Gastrocnemius medialis (tissue), 4 donors: ENCODE measurements around the gene PML. TPM values are rescaled to one million over a fixed set of nuclear protein-coding genes. Genes with fewer than 3 reads are reported as not detected.
A peak's percentile ranks its signal among the peaks of the same experiment; 100 is the strongest.

ENCODE experiments used
- ATAC-seq, 2 donors: fragments of 150-250 bp; one replicate each; pipeline ENCODE4 v1.9.1; 2016
- DNase-seq, 2 donors: peaks; one replicate each; pipeline ENCODE4 v3.0.0-alpha.2; 2019
- H3K27ac ChIP-seq, 4 donors: fragments of 200-600 bp; sonication (generic); 1 replicate in 1 of 4; 2 replicates in 3 of 4; pipeline ENCODE4 v1.5.1; 2016 to 2018; ENCODE audit warnings: mild to moderate bottlenecking in 2 of 4, moderate library complexity in 1 of 4
- H3K27me3 ChIP-seq, 3 donors: fragments of 200-600 bp; sonication (generic) in 2 of 3; 1 replicate in 1 of 3; 2 replicates in 2 of 3; pipeline versions ENCODE4 v1.5.1 to v1.6.0; 2016 to 2019; ENCODE audit warnings: mild to moderate bottlenecking in 1 of 3, moderate library complexity in 1 of 3
- H3K36me3 ChIP-seq, 2 donors: fragments of 200-600 bp; sonication (generic) in 1 of 2; one replicate each; pipeline ENCODE4 v1.5.1; 2017 to 2018
- H3K4me1 ChIP-seq, 2 donors: fragments of 200-600 bp; sonication (generic) in 1 of 2; one replicate each; pipeline ENCODE4 v1.5.1; 2016 to 2017; ENCODE audit warnings: mild to moderate bottlenecking in 2 of 2
- H3K4me3 ChIP-seq, 4 donors: fragments of 200-600 bp; sonication (generic) in 3 of 4; 1 replicate in 1 of 4; 2 replicates in 3 of 4; pipeline ENCODE4 v1.5.1; 2016 to 2019; ENCODE audit warnings: mild to moderate bottlenecking in 2 of 4
- H3K9me3 ChIP-seq, 3 donors: fragments of 200-600 bp; sonication (generic) in 2 of 3; 1 replicate in 1 of 3; 2 replicates in 2 of 3; pipeline ENCODE4 v1.5.1; 2016 to 2019
- CTCF ChIP-seq, 5 experiments: fragments of 450-650 bp in 3 of 5; fragments of 200-600 bp in 2 of 5; sonication (generic) in 2 of 5; IDR thresholded peaks in 4 of 5; conservative IDR thresholded peaks in 1 of 5; 1 replicate in 4 of 5; 2 replicates in 1 of 5; pipeline ENCODE4 v1.5.1; 2016 to 2019; ENCODE audit warnings: antibody characterized with exemption in 5 of 5, mild to moderate bottlenecking in 3 of 5, moderate library complexity in 3 of 5
- POLR2A ChIP-seq, 2 donors: fragments of 450-650 bp; IDR thresholded peaks; one replicate each; pipeline ENCODE4 v1.6.1; 2017; ENCODE audit warnings: antibody characterized with exemption in 2 of 2, mild to moderate bottlenecking in 2 of 2, moderate library complexity in 2 of 2
- in situ Hi-C, 4 donors: fragments of 200-750 bp; cut with MboI; loops; one replicate each; pipeline versions ENCODE4 v1.15.0 to v1.8.0; 2017; ENCODE audit warnings: low sequenced_read_pairs in 4 of 4
- intact Hi-C: fragments of 100-400 bp; cut with DNase I; formaldehyde crosslinking; loops from one replicate; pipeline ENCODE4 v1.15.1; 2023; ENCODE audit warnings: low total_unique reads
- total RNA-seq, 4 donors: library from RNA; depleted of rRNA; stranded (reverse); fragments of >200 nt; gene quantifications; one replicate each; pipeline versions ENCODE4 v1.1.0 to v1.2.3, GENCODE V29; 2016

Gene PML, protein sequence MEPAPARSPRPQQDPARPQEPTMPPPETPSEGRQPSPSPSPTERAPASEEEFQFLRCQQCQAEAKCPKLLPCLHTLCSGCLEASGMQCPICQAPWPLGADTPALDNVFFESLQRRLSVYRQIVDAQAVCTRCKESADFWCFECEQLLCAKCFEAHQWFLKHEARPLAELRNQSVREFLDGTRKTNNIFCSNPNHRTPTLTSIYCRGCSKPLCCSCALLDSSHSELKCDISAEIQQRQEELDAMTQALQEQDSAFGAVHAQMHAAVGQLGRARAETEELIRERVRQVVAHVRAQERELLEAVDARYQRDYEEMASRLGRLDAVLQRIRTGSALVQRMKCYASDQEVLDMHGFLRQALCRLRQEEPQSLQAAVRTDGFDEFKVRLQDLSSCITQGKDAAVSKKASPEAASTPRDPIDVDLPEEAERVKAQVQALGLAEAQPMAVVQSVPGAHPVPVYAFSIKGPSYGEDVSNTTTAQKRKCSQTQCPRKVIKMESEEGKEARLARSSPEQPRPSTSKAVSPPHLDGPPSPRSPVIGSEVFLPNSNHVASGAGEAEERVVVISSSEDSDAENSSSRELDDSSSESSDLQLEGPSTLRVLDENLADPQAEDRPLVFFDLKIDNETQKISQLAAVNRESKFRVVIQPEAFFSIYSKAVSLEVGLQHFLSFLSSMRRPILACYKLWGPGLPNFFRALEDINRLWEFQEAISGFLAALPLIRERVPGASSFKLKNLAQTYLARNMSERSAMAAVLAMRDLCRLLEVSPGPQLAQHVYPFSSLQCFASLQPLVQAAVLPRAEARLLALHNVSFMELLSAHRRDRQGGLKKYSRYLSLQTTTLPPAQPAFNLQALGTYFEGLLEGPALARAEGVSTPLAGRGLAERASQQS
- 10 to 100 TPM; 17.3 to 42.1 (median 21.2) TPM for total RNA-seq

DNA sequence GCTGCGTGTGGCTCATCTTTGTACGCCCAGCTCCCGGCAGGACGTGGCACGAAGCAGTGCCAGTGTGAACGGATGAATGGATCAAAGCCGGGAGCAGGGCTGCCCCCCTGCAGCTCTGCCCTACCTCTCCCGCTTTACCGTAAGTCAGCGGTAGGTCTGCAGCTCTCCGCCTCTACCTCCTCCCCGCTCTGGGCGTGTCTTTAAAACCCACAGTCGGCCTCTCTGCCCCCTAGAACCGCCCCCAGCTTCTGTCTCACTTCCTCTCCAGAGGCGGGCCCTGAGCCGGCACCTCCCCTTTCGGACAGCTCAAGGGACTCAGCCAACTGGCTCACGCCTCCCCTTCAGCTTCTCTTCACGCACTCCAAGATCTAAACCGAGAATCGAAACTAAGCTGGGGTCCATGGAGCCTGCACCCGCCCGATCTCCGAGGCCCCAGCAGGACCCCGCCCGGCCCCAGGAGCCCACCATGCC lies at the start of gene PML:
Gene PML, plus strand, starts transcription at position 304 of the 471 bp plus-strand sequence. Its CDS starts 97 bp downstream, at position 401.
- H3K4me1 ChIP-seq: peaks cover 56 to 62% of the 10 kb centered on the region in 2 donors
- intact Hi-C loops: loop anchor here (5.0 to 10.0 kb wide), 3 partner anchors 470 to 1458 kb away; partner anchors contain the start of genes ARID3B, SIN3A and UBL7
- TF ChIP-seq CTCF (IDR thresholded peaks at IDR 0.05 in 4 of 5, conservative IDR thresholded peaks at IDR 0.05 in 1 of 5) (no peak), POLR2A (IDR thresholded peaks at IDR 0.05) (peak; percentile 59 to 84)
- H3K27ac ChIP-seq: peak within 1 kb of the TSS; percentile 89 to 98 (median 93)
- in situ Hi-C loops: loop anchor here in 1 of 4 donors (25.0 kb wide), 1 partner anchor 468 kb away; the partner anchor contains the start of gene UBL7
- peak within 1 kb of the TSS; percentile 82 to 97 (median 90) for H3K4me3 ChIP-seq
- no peaks in the 10 kb centered on the region for H3K9me3 ChIP-seq
- DNase-seq (peak; percentile 94 to 95), ATAC-seq (peak; percentile 79 to 82)
- H3K36me3 ChIP-seq: peaks cover 0 to 15% of the 10 kb centered on the region in 2 donors
- no peaks in the 10 kb centered on the region for H3K27me3 ChIP-seq

DNA sequence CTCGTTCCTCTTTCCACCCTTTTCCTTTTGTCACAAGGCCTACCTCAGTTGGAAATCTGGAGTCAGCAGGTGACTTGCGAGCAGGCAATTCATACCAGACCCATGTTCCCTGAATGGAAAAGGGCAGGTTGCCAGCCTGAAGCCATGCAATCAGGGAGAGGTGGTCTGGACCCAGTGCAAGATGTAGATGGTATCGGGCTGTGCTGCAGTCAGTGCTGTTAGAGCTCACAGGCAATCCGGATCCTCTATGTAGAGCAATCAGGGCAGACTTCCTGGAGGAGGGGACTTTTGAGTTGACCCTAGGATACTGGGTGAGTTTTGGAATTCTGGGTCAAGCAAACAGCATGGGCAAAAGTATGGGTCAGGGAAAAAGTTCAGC lies 49.4 kb upstream of the PML start:
- no peak overlapping the region for H3K27ac ChIP-seq
- no peaks in the 10 kb centered on the region for H3K9me3 ChIP-seq
- in situ Hi-C loops: no loop called here
- no peaks in the 10 kb centered on the region for H3K4me1 ChIP-seq
- ATAC-seq: no peak
- intact Hi-C loops: no loop called here
- H3K27me3 ChIP-seq: no peaks in the 10 kb centered on the region
- H3K36me3 ChIP-seq: peaks cover 0 to 3% of the 10 kb centered on the region in 2 donors
- no peak for TF ChIP-seq POLR2A (IDR thresholded peaks at IDR 0.05)
- no peak for TF ChIP-seq CTCF (IDR thresholded peaks at IDR 0.05 in 4 of 5, conservative IDR thresholded peaks at IDR 0.05 in 1 of 5)
- no peak overlapping the region for H3K4me3 ChIP-seq
- no peak for DNase-seq

DNA sequence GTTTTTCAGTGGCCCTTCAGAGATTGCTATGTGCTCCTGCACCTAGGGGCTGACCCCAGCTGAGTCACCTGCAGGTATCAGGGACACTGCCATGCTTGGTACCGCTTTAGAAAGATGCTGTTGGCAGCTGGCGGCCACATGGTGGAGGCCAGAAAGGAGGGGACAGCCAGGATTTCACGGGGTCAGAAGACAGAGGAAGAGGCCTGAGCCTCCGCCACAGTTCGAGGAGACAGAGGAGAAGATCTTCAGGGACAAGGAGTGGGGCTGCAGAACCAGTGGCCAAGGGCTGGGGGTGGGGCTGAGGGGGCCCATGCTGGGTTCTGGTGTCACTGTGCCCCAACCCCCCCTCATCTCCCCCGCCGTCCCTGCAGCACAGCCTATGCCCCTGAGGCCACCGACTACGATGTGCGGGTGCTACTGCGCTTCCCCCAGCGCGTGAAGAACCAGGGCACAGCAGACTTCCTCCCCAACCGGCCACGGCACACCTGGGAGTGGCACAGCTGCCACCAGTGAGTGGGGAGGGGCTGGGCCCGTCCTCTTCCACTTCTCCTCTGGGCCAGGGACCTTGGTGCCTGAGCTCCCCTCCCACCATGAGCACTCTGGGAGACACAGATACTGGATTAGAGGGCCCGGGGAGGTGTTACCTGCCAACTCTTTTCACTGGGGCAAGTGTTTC lies 48.3 kb upstream of the PML start:
- peaks cover 0 to 3% of the 10 kb centered on the region in 2 donors for H3K36me3 ChIP-seq
- intact Hi-C loops: no loop called here
- in situ Hi-C loops: no loop called here
- no peak overlapping the region for H3K27ac ChIP-seq
- H3K27me3 ChIP-seq: no peaks in the 10 kb centered on the region
- H3K4me3 ChIP-seq: no peak overlapping the region
- no peak for TF ChIP-seq CTCF (IDR thresholded peaks at IDR 0.05 in 4 of 5, conservative IDR thresholded peaks at IDR 0.05 in 1 of 5)
- TF ChIP-seq POLR2A (IDR thresholded peaks at IDR 0.05): no peak
- H3K4me1 ChIP-seq: peaks cover under 1 to 5% of the 10 kb centered on the region in 2 donors
- no peaks in the 10 kb centered on the region for H3K9me3 ChIP-seq
- no peak for ATAC-seq
- no peak for DNase-seq

DNA sequence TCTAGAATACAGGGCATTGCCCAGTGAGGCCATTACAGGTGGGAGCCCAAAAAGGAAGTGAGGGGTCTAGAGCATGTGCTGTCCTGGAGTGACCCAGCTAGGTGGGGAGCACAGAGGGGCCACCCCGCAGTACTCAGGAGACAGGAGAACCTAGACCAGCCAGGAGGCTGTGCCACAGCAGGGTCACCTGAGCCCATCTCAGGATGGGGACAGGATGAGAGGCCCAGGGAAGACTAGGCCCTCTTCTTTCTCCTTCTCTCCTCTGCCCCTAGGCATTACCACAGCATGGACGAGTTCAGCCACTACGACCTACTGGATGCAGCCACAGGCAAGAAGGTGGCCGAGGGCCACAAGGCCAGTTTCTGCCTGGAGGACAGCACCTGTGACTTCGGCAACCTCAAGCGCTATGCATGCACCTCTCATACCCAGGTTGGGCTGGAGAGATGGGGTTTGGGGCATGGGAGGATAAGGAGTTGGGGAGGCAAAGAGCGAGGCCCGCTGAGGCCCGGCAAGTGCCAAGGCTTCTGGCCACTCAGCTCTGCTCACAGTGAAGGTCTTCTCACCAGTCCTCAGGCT lies 47.6 kb upstream of the PML start:
- H3K36me3 ChIP-seq: peaks cover 0 to 3% of the 10 kb centered on the region in 2 donors
- in situ Hi-C loops (no loop called here), intact Hi-C loops (no loop called here)
- H3K27ac ChIP-seq: no peak overlapping the region
- TF ChIP-seq CTCF (IDR thresholded peaks at IDR 0.05 in 4 of 5, conservative IDR thresholded peaks at IDR 0.05 in 1 of 5) (no peak), POLR2A (IDR thresholded peaks at IDR 0.05) (no peak)
- H3K4me1 ChIP-seq: peaks cover 8 to 12% of the 10 kb centered on the region in 2 donors
- H3K27me3 ChIP-seq: no peaks in the 10 kb centered on the region
- no peaks in the 10 kb centered on the region for H3K9me3 ChIP-seq
- no peak overlapping the region for H3K4me3 ChIP-seq
- ATAC-seq (no peak), DNase-seq (no peak)
